ENCODE measurements around the gene PCNX1. TPM values are rescaled to one million over a fixed set of nuclear protein-coding genes. Genes with fewer than 3 reads are reported as not detected.
"Not testable (repeated sequence)": the region's sequence is repeated elsewhere in the genome, so short reads cannot be mapped to it uniquely, and the experiment has no call there.

Gene PCNX1
- total RNA-seq, 4 donors from 2014 or later, result 9.1 to 41.8 (median 18.9) TPM

- H3K27me3 ChIP-seq, result no peaks in the 10 kb centered on the region
- WGBS, 2 donors, result 89 to 94% methylated on average over 5 of the region's 5 CpGs
- H3K4me1 ChIP-seq, result no peaks in the 10 kb centered on the region
- H3K27ac ChIP-seq, result no peak overlapping the region
- H3K4me3 ChIP-seq, result no peak overlapping the region
- H3K36me3 ChIP-seq, result peaks cover 0 to 90% (median 6%) of the 10 kb centered on the region in 3 donors
- no peak for TF ChIP-seq POLR2A (IDR thresholded peaks at IDR 0.05)
- no peak for TF ChIP-seq CTCF (IDR thresholded peaks at IDR 0.05)
- no peak for DNase-seq
- intact Hi-C loops (cut with DNase I), result no loop called here
- H3K9me3 ChIP-seq, result no peaks in the 10 kb centered on the region
Measured at GRCh38 chr14:71062581-71063303, 155.5 kb downstream of the PCNX1 start.

GRCh38 chr14:71063351-71063750 is 156.1 kb downstream of the PCNX1 start:
- H3K9me3 ChIP-seq, result no peaks in the 10 kb centered on the region
- no peak for DNase-seq
- H3K27me3 ChIP-seq, result no peaks in the 10 kb centered on the region
- H3K36me3 ChIP-seq, result peaks cover 0 to 90% (median 6%) of the 10 kb centered on the region in 3 donors
- intact Hi-C loops (cut with DNase I), result no loop called here
- no peak overlapping the region for H3K4me3 ChIP-seq
- H3K4me1 ChIP-seq, result no peaks in the 10 kb centered on the region
- 50 to 62% methylated on average over 2 of the region's 2 CpGs for WGBS, 2 donors
- no peak overlapping the region for H3K27ac ChIP-seq
- TF ChIP-seq POLR2A (IDR thresholded peaks at IDR 0.05) (no peak), CTCF (IDR thresholded peaks at IDR 0.05) (no peak)

- H3K4me3 ChIP-seq; H3K4me1 ChIP-seq; H3K27me3 ChIP-seq; H3K9me3 ChIP-seq; intact Hi-C loops (cut with DNase I); DNase-seq; H3K27ac ChIP-seq: not testable (repeated sequence)
- 90 to 95% methylated on average over 3 of the region's 3 CpGs for WGBS, 2 donors
- peaks cover 0 to 87% (median 4%) of the 10 kb centered on the region in 3 donors for H3K36me3 ChIP-seq
Measured at GRCh38 chr14:71064747-71065146, 157.5 kb downstream of the PCNX1 start.

GRCh38 chr14:71070169-71070568 is 162.9 kb downstream of the PCNX1 start:
- TF ChIP-seq CTCF (IDR thresholded peaks at IDR 0.05) (no peak), POLR2A (IDR thresholded peaks at IDR 0.05) (no peak)
- Histone ChIP-seq H3K4me3 (no peak overlapping the region), H3K27ac (no peak overlapping the region), H3K9me3 (no peaks in the 10 kb centered on the region), H3K4me1 (no peaks in the 10 kb centered on the region), H3K36me3 (peaks cover 0 to 91% (median 7%) of the 10 kb centered on the region in 3 donors), H3K27me3 (no peaks in the 10 kb centered on the region)
- no peak for DNase-seq
- intact Hi-C loops (cut with DNase I), result no loop called here
- 92 to 93% methylated on average over 1 of the region's 1 CpG for WGBS, 2 donors

- WGBS, 2 donors, result 92% methylated on average over 1 of the region's 1 CpG
Measured at GRCh38 chr14:71071042-71071441, 163.8 kb downstream of the PCNX1 start.

More at GRCh38 chr14:71071042-71071441, 163.8 kb downstream of the PCNX1 start:
- intact Hi-C loops (cut with DNase I), result no loop called here
- TF ChIP-seq POLR2A (IDR thresholded peaks at IDR 0.05), result no peak
- TF ChIP-seq CTCF (IDR thresholded peaks at IDR 0.05), result no peak
- DNase-seq, result no peak
- no peak overlapping the region for H3K4me3 ChIP-seq
- H3K4me1 ChIP-seq, result no peaks in the 10 kb centered on the region
- H3K36me3 ChIP-seq, result peaks cover 0 to 91% (median 7%) of the 10 kb centered on the region in 3 donors
- no peaks in the 10 kb centered on the region for H3K27me3 ChIP-seq
- H3K9me3 ChIP-seq, result no peaks in the 10 kb centered on the region
- no peak overlapping the region for H3K27ac ChIP-seq

All from esophagus squamous epithelium (tissue), 5 donors.